Caco-2 (cell line): ENCODE data around the gene TFRC. TPM values are rescaled to one million over a fixed set of nuclear protein-coding genes. Genes with fewer than 3 reads are reported as not detected.

Source experiments
- BruUV-seq: library from RNA; stranded (reverse); fragments of 400-500 nt; replicated peaks from 2 replicates; lab custom pipeline; 2021; lab: Mats Ljungman, UMichigan
- CTCF ChIA-PET: fragments of 300-600 bp; sonication (Branson Sonifier 250); formaldehyde crosslinking; loops from one replicate; lab custom pipeline; 2022; ENCODE audit warnings: antibody characterized with exemption; lab: Charles Lee
- POLR2A ChIA-PET: fragments of 300-600 bp; sonication (Branson Sonifier 250); formaldehyde crosslinking; loops from one replicate; lab custom pipeline; 2022; ENCODE audit warnings: antibody characterized with exemption; lab: Charles Lee
- DNase-seq, 2 experiments: peaks; one replicate each; pipeline versions ENCODE4 v3.0.0 to v3.0.0-alpha.2; 2020 to 2022
- H3K27me3 ChIP-seq: replicated peaks from 2 replicates; pipeline ENCODE4 v1.6.0; 2011; ENCODE audit warnings: low read length; ENCODE audit not compliant: control insufficient read depth, insufficient read depth
- H3K36me3 ChIP-seq: 2 replicates; pipeline ENCODE4 v1.5.1; 2011; ENCODE audit warnings: low read length; ENCODE audit not compliant: control insufficient read depth, insufficient read depth
- H3K4me1 ChIP-seq: fragments of 250-450 bp; sonication (Bioruptor Pico); 2 replicates; pipeline ENCODE4 v1.5.1; 2020; ENCODE audit warnings: mild to moderate bottlenecking
- H3K4me3 ChIP-seq: 2 replicates; pipeline ENCODE4 v1.5.1; 2011; ENCODE audit warnings: low read depth, mild to moderate bottlenecking, control low read depth, low read length
- H3K9me3 ChIP-seq: fragments of 250-450 bp; sonication (Bioruptor Pico); 2 replicates; pipeline ENCODE4 v1.5.1; 2020; ENCODE audit warnings: mild to moderate bottlenecking, moderate library complexity
- H3K27ac Mint-ChIP-seq: one replicate; pipeline ENCODE4 v1.8.0; 2022; ENCODE audit warnings: mixed read lengths; ENCODE audit not compliant: unreplicated experiment
- H3K27me3 Mint-ChIP-seq: one replicate; pipeline ENCODE4 v1.8.0; 2022; ENCODE audit warnings: mixed read lengths; ENCODE audit not compliant: insufficient read depth, unreplicated experiment
- H3K36me3 Mint-ChIP-seq: one replicate; pipeline ENCODE4 v1.8.0; 2022; ENCODE audit warnings: mild to moderate bottlenecking, mixed read lengths; ENCODE audit not compliant: insufficient read depth, unreplicated experiment
- H3K4me1 Mint-ChIP-seq: one replicate; pipeline ENCODE4 v1.8.0; 2022; ENCODE audit warnings: low read depth, mixed read lengths; ENCODE audit not compliant: unreplicated experiment
- H3K4me3 Mint-ChIP-seq: one replicate; pipeline ENCODE4 v1.8.0; 2022; ENCODE audit warnings: mild to moderate bottlenecking, moderate library complexity, mixed read lengths; ENCODE audit not compliant: unreplicated experiment
- H3K9me3 Mint-ChIP-seq: one replicate; pipeline ENCODE4 v1.8.0; 2022; ENCODE audit warnings: mixed read lengths; ENCODE audit not compliant: unreplicated experiment
- intact Hi-C: fragments of 100-400 bp; cut with micrococcal nuclease; formaldehyde crosslinking; loops from one replicate; pipeline ENCODE4 v1.10.0; 2022; ENCODE audit not compliant: unreplicated experiment
- total RNA-seq: library from RNA; stranded (reverse); gene quantifications from 2 replicates; pipeline ENCODE4 v1.2.3, GENCODE V29; 2022
- TF ChIP-seq, protein P1 (sequence below), 2 experiments: fragments of 200-600 bp in 1 of 2; IDR thresholded peaks; 1 replicate in 1 of 2; 2 replicates in 1 of 2; pipeline versions ENCODE4 v1.5.1 to v1.8.0; 2011 to 2022; ENCODE audit warnings: antibody characterized with exemption in 1 of 2, control low read depth in 1 of 2, inconsistent platforms in 1 of 2, low read depth in 1 of 2, low read length in 1 of 2, mild to moderate bottlenecking in 1 of 2, moderate library complexity in 1 of 2; ENCODE audit not compliant: insufficient read depth in 1 of 2, severe bottlenecking in 1 of 2, unreplicated experiment in 1 of 2

TFRC gene
- total RNA-seq, 1 experiment from 2014 or later: 267 TPM

DNA sequence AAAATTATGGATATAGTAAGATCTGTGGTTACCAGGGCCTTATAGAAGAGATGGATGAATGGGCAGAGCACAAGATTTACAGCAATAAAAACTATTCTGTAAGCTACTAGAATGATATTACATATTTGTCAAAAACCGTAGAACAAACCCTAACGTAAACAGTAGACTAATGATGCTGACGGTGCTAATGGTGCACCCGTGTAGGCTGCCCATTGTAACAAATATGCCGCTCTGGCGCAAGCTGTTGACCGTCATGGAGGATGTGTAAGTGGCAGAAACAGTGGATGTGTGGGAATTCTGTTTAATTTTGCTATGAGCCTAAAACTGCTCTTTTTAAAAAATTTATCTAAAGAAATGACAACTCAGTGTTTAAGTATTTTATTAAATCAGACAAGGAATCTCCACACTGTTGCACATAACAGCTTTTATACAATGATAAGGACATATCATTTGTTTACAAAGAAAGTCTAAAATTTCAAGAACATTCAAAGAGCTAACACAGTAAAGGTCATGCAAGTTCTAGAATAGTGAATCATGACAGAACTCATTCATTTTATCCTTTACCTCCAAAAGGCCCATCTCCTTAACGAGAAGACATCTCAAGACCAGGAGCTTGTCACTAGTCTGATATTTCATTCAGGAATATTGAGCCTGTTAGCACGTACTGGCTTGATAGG lies 32.8 kb downstream of the TFRC start:
- Mint-ChIP-seq H3K27me3 (no peaks in the 10 kb centered on the region), H3K36me3 (peaks cover 82% of the 10 kb centered on the region), H3K4me3 (no peak overlapping the region), H3K4me1 (peaks cover 6% of the 10 kb centered on the region), H3K9me3 (no peaks in the 10 kb centered on the region), H3K27ac (no peak overlapping the region)
- TF ChIP-seq, protein P1, sequence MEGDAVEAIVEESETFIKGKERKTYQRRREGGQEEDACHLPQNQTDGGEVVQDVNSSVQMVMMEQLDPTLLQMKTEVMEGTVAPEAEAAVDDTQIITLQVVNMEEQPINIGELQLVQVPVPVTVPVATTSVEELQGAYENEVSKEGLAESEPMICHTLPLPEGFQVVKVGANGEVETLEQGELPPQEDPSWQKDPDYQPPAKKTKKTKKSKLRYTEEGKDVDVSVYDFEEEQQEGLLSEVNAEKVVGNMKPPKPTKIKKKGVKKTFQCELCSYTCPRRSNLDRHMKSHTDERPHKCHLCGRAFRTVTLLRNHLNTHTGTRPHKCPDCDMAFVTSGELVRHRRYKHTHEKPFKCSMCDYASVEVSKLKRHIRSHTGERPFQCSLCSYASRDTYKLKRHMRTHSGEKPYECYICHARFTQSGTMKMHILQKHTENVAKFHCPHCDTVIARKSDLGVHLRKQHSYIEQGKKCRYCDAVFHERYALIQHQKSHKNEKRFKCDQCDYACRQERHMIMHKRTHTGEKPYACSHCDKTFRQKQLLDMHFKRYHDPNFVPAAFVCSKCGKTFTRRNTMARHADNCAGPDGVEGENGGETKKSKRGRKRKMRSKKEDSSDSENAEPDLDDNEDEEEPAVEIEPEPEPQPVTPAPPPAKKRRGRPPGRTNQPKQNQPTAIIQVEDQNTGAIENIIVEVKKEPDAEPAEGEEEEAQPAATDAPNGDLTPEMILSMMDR (IDR thresholded peaks at IDR 0.05; ENCODE audit: insufficient read depth in 1 of 2, low read depth in 1 of 2, low read length in 1 of 2, severe bottlenecking in 1 of 2, unreplicated experiment in 1 of 2): no peak
- no peak for DNase-seq
- no TSS peak for BruUV-seq
- Histone ChIP-seq H3K36me3 (no peaks in the 10 kb centered on the region; the same call in 1 of the 2 replicates), H3K4me3 (no peak overlapping the region), H3K4me1 (peaks cover 28% of the 10 kb centered on the region), H3K27me3 (no peaks in the 10 kb centered on the region), H3K9me3 (no peaks in the 10 kb centered on the region)
- ChIA-PET CTCF (no interaction called here), POLR2A (no interaction called here)
- intact Hi-C loops: no loop called here

GRCh38 chr3:196047391-196048030 lies 34.4 kb downstream of the TFRC start:
- no peaks in the 10 kb centered on the region; the same call in 1 of the 2 replicates for H3K9me3 ChIP-seq
- H3K27ac Mint-ChIP-seq: peak overlapping the region; percentile 43
- no TSS peak for BruUV-seq
- POLR2A ChIA-PET: no interaction called here
- no peak overlapping the region for H3K4me3 ChIP-seq
- DNase-seq: no peak
- intact Hi-C loops: no loop called here
- peaks cover 28% of the 10 kb centered on the region for H3K4me1 ChIP-seq
- H3K27me3 ChIP-seq: no peaks in the 10 kb centered on the region
- no peaks in the 10 kb centered on the region for H3K27me3 Mint-ChIP-seq
- CTCF ChIA-PET: no interaction called here
- H3K4me1 Mint-ChIP-seq: peaks cover 6% of the 10 kb centered on the region
- no peaks in the 10 kb centered on the region; the same call in 1 of the 2 replicates for H3K36me3 ChIP-seq
- peaks cover 74% of the 10 kb centered on the region for H3K36me3 Mint-ChIP-seq
- no peaks in the 10 kb centered on the region for H3K9me3 Mint-ChIP-seq
- TF ChIP-seq, protein P1 (IDR thresholded peaks at IDR 0.05; ENCODE audit: insufficient read depth in 1 of 2, low read depth in 1 of 2, low read length in 1 of 2, severe bottlenecking in 1 of 2, unreplicated experiment in 1 of 2): no peak
- H3K4me3 Mint-ChIP-seq: no peak overlapping the region

DNA sequence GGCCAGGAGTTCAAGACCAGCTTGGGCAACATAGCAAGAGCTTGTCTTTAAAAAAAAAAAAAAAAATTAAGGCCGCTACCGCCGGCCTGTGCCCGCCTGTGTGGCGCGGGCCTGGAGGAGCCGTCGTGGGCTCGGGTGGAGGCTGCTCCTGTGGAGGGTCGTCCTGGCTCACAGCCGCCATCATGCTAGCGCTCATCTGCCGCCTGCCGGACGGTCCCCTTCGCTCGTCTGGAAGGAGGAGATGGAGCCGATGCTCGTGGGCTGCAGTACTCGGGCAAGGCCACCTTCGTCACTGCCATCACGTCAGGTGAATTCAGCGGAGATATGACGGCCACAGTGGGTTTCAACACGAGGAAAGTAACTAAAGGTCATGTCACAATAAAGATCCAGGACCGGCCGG lies 37.4 kb downstream of the TFRC start:
- no peaks in the 10 kb centered on the region for H3K27me3 ChIP-seq
- DNase-seq: no peak
- Mint-ChIP-seq H3K27me3 (no peaks in the 10 kb centered on the region), H3K27ac (no peak overlapping the region), H3K4me1 (peaks cover 6% of the 10 kb centered on the region), H3K36me3 (peaks cover 49% of the 10 kb centered on the region), H3K4me3 (no peak overlapping the region), H3K9me3 (no peaks in the 10 kb centered on the region)
- no TSS peak for BruUV-seq
- no peak overlapping the region for H3K4me3 ChIP-seq
- H3K36me3 ChIP-seq: no peaks in the 10 kb centered on the region
- intact Hi-C loops: no loop called here
- H3K9me3 ChIP-seq: no peaks in the 10 kb centered on the region; the same call in 1 of the 2 replicates
- H3K4me1 ChIP-seq: peaks cover 10% of the 10 kb centered on the region
- ChIA-PET POLR2A (no interaction called here), CTCF (no interaction called here)
- TF ChIP-seq, protein P1 (IDR thresholded peaks at IDR 0.05; ENCODE audit: insufficient read depth in 1 of 2, low read depth in 1 of 2, low read length in 1 of 2, severe bottlenecking in 1 of 2, unreplicated experiment in 1 of 2): no peak
